ENCODE measurements around the gene LBHD2.

Gene LBHD2

DNA sequence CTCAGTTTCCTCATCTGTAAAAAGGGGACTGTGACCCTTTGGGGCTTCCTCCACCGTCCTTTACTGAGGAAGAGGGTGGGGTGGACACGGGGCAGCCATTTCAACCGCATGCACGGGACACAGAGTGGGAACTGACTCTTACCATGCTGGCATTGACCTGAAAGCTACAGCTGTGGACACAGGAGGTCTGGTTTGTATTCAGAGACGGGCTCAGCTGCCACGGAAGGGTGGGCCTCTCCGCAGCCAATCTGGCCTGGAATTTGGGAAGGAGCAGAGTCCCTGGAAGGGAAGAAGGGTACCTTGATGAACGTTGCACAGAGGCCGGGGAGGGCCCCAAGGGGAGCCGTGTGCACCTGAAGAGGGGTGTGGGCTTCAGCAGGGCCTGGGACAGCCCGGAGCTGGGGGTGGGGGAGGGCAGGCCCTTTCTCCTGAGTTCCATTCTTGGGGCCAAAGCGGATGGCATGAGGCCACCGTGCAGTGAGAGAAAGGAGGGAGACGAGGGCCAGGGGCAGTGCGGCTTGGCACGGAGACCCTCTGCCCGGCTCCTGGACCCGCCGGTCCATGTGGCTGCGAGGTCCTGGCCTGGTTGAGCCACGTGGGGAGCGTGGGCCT, 53.8 kb downstream of the LBHD2 start:
- no peak overlapping the region for H2BK5ac ChIP-seq (ENCODE audit: low read depth, low read length, poor library complexity, severe bottlenecking)
- no peaks in the 10 kb centered on the region for H3K9me3 ChIP-seq (ENCODE audit: control insufficient read depth, low read length)
- H3K79me1 ChIP-seq (replicated peaks; ENCODE audit: low read length, poor library complexity, severe bottlenecking) = peaks cover 3% of the 10 kb centered on the region
- no peak overlapping the region for H2AFZ ChIP-seq (ENCODE audit: low read depth, low read length)
- no peak for DNase-seq
- 88% methylated on average over 22 of the region's 22 CpGs for WGBS
- H3K27me3 ChIP-seq (ENCODE audit: control insufficient read depth in 1 of 2, insufficient read depth in 1 of 2, low read length in 2 of 2) = peaks cover 0 to 1% of the 10 kb centered on the region in 2 experiments
- no peak overlapping the region for H3K23ac ChIP-seq (ENCODE audit: low read length in 2 of 2)
- H4K8ac ChIP-seq (ENCODE audit: low read length) = peak overlapping the region; percentile 67
- H3K4me3 ChIP-seq (ENCODE audit: insufficient read depth in 1 of 2, low read depth in 1 of 2, low read length in 2 of 2) = no peak overlapping the region
- no peak overlapping the region for H3K9ac ChIP-seq (ENCODE audit: low read length)
- H3K4me1 ChIP-seq (ENCODE audit: control insufficient read depth, insufficient read depth, low read depth, low read length) = peaks cover 52% of the 10 kb centered on the region
- no peak overlapping the region for H3K4me2 ChIP-seq (ENCODE audit: low read length, poor library complexity, severe bottlenecking)
- peak overlapping the region in 1 of 2 experiments; percentile 24 for H3K18ac ChIP-seq (ENCODE audit: low read depth in 1 of 2, low read length in 2 of 2)
- H2BK15ac ChIP-seq (ENCODE audit: low read depth, poor library complexity, severe bottlenecking) = peak overlapping the region; percentile 73
- H3K36me3 ChIP-seq (ENCODE audit: control insufficient read depth in 1 of 2, insufficient read depth in 2 of 2, low read depth in 1 of 2, low read length in 2 of 2) = peaks cover 33 to 36% of the 10 kb centered on the region in 2 experiments
- peak overlapping the region; percentile 58 for H2AK5ac ChIP-seq (ENCODE audit: low read length, severe bottlenecking)
- H3K27ac ChIP-seq (ENCODE audit: low read length, poor library complexity, severe bottlenecking) = no peak overlapping the region
- H2BK12ac ChIP-seq (ENCODE audit: low read length in 2 of 2) = peak overlapping the region; percentile 6 to 59
- H3K14ac ChIP-seq (ENCODE audit: low read length in 2 of 2) = no peak overlapping the region
- H3K4ac ChIP-seq (ENCODE audit: low read depth in 1 of 2, low read length in 2 of 2) = no peak overlapping the region
- H2BK120ac ChIP-seq (ENCODE audit: low read depth, low read length) = no peak overlapping the region
- H4K91ac ChIP-seq (ENCODE audit: low read length) = peak overlapping the region; percentile 5

- H4K8ac ChIP-seq (ENCODE audit: low read length) = peak overlapping the region; percentile 54
- no peak overlapping the region for H2BK5ac ChIP-seq (ENCODE audit: low read depth, low read length, poor library complexity, severe bottlenecking)
- no peak for DNase-seq
- peak overlapping the region in 1 of 2 experiments; percentile 3 for H3K4ac ChIP-seq (ENCODE audit: low read depth in 1 of 2, low read length in 2 of 2)
- no peak overlapping the region for H3K14ac ChIP-seq (ENCODE audit: low read length in 2 of 2)
- H2BK15ac ChIP-seq (ENCODE audit: low read depth, poor library complexity, severe bottlenecking) = peak overlapping the region; percentile 73
- H2BK120ac ChIP-seq (ENCODE audit: low read depth, low read length) = peak overlapping the region; percentile 67
- peak overlapping the region in 1 of 2 experiments; percentile 35 for H3K23ac ChIP-seq (ENCODE audit: low read length in 2 of 2)
- 44% methylated on average over 66 of the region's 66 CpGs for WGBS
- H3K4me3 ChIP-seq (ENCODE audit: insufficient read depth in 1 of 2, low read depth in 1 of 2, low read length in 2 of 2) = no peak overlapping the region
- peak overlapping the region in 1 of 2 experiments; percentile 59 for H2BK12ac ChIP-seq (ENCODE audit: low read length in 2 of 2)
- H3K9me3 ChIP-seq (ENCODE audit: control insufficient read depth, low read length) = no peaks in the 10 kb centered on the region
- peaks cover 26 to 29% of the 10 kb centered on the region in 2 experiments for H3K36me3 ChIP-seq (ENCODE audit: control insufficient read depth in 1 of 2, insufficient read depth in 2 of 2, low read depth in 1 of 2, low read length in 2 of 2)
- H3K4me1 ChIP-seq (ENCODE audit: control insufficient read depth, insufficient read depth, low read depth, low read length) = peaks cover 45% of the 10 kb centered on the region
- peak overlapping the region; percentile 8 for H3K4me2 ChIP-seq (ENCODE audit: low read length, poor library complexity, severe bottlenecking)
- H3K9ac ChIP-seq (ENCODE audit: low read length) = no peak overlapping the region
- no peak overlapping the region for H3K27ac ChIP-seq (ENCODE audit: low read length, poor library complexity, severe bottlenecking)
- peaks cover 0 to 4% of the 10 kb centered on the region in 2 experiments for H3K27me3 ChIP-seq (ENCODE audit: control insufficient read depth in 1 of 2, insufficient read depth in 1 of 2, low read length in 2 of 2)
- H2AK5ac ChIP-seq (ENCODE audit: low read length, severe bottlenecking) = peak overlapping the region; percentile 58
- H3K79me1 ChIP-seq (replicated peaks; ENCODE audit: low read length, poor library complexity, severe bottlenecking) = peaks cover 3% of the 10 kb centered on the region
- H4K91ac ChIP-seq (ENCODE audit: low read length) = peak overlapping the region; percentile 16
- H2AFZ ChIP-seq (ENCODE audit: low read depth, low read length) = peak overlapping the region; percentile 8
- H3K18ac ChIP-seq (ENCODE audit: low read depth in 1 of 2, low read length in 2 of 2) = peak overlapping the region; percentile 25 to 26
Observed at GRCh38 chr14:103138301-103139131, 54.5 kb downstream of the LBHD2 start.

DNA sequence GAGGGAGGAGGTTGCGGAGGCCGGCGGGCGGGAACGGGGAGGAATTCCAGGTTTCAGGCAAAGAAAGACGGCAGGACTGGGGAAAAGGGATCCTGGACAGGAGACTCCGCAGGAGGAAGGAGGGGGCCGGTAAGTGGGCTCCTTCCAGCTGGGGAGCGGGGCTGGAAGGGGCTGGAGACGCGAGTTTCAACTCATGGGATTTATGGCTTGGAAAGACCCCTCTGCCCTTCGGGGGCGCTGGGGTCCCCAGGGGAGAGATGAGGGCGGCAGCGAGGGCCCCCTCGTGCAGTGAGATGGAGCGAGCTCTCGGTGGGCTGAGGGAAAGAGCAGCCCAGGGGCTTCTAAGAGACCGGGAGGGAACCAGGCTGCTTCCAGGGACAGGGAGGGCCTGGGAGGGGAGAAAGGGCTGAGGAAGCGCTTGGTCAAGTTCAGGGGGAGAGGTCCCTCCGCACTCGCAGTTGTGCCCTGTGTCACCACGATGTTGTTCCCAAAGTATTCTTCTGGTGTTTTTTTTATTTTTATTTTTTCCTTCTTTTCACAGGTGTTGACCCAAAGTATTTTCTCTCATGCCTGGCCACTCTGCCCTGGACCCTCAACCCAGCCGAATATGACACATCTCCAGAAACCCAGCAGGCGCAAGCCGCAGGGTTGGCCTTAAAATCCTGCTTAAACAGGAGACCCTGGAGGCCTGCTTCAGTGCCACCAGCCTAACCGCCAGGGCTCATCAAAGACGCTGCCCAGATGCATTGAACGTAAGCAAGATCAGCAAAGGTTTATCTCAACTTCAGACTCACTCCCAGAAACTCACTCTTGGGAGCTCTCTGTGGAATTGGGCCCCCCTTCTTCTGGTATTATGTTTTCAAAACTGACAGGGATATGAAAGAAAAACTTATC, 55.4 kb downstream of the LBHD2 start:
- Histone ChIP-seq H3K4me3 (ENCODE audit: insufficient read depth in 1 of 2, low read depth in 1 of 2, low read length in 2 of 2) (no peak overlapping the region), H3K79me1 (replicated peaks; ENCODE audit: low read length, poor library complexity, severe bottlenecking) (peaks cover 3% of the 10 kb centered on the region), H3K4ac (ENCODE audit: low read depth in 1 of 2, low read length in 2 of 2) (no peak overlapping the region), H2BK120ac (ENCODE audit: low read depth, low read length) (peak overlapping the region; percentile 67), H2BK12ac (ENCODE audit: low read length in 2 of 2) (peak overlapping the region in 1 of 2 experiments; percentile 15), H4K91ac (ENCODE audit: low read length) (no peak overlapping the region), H3K36me3 (ENCODE audit: control insufficient read depth in 1 of 2, insufficient read depth in 2 of 2, low read depth in 1 of 2, low read length in 2 of 2) (peaks cover 17 to 21% of the 10 kb centered on the region in 2 experiments), H2AK5ac (ENCODE audit: low read length, severe bottlenecking) (peak overlapping the region; percentile 16), H3K27ac (ENCODE audit: low read length, poor library complexity, severe bottlenecking) (no peak overlapping the region), H3K9ac (ENCODE audit: low read length) (no peak overlapping the region), H2BK15ac (ENCODE audit: low read depth, poor library complexity, severe bottlenecking) (peak overlapping the region; percentile 31), H3K14ac (ENCODE audit: low read length in 2 of 2) (no peak overlapping the region), H3K9me3 (ENCODE audit: control insufficient read depth, low read length) (no peaks in the 10 kb centered on the region), H4K8ac (ENCODE audit: low read length) (peak overlapping the region; percentile 54), H3K23ac (ENCODE audit: low read length in 2 of 2) (no peak overlapping the region), H3K18ac (ENCODE audit: low read depth in 1 of 2, low read length in 2 of 2) (peak overlapping the region; percentile 25 to 26), H3K4me2 (ENCODE audit: low read length, poor library complexity, severe bottlenecking) (peak overlapping the region; percentile 8), H3K27me3 (ENCODE audit: control insufficient read depth in 1 of 2, insufficient read depth in 1 of 2, low read length in 2 of 2) (peaks cover 0 to 4% of the 10 kb centered on the region in 2 experiments), H3K4me1 (ENCODE audit: control insufficient read depth, insufficient read depth, low read depth, low read length) (peaks cover 43% of the 10 kb centered on the region), H2BK5ac (ENCODE audit: low read depth, low read length, poor library complexity, severe bottlenecking) (no peak overlapping the region), H2AFZ (ENCODE audit: low read depth, low read length) (no peak overlapping the region)
- WGBS = 34% methylated on average over 27 of the region's 29 CpGs
- no peak for DNase-seq

Data from mesenchymal stem cell (in vitro differentiated cells and primary cell).